ENCODE measurements around the gene SLC24A4.

The SLC24A4 gene

DNA sequence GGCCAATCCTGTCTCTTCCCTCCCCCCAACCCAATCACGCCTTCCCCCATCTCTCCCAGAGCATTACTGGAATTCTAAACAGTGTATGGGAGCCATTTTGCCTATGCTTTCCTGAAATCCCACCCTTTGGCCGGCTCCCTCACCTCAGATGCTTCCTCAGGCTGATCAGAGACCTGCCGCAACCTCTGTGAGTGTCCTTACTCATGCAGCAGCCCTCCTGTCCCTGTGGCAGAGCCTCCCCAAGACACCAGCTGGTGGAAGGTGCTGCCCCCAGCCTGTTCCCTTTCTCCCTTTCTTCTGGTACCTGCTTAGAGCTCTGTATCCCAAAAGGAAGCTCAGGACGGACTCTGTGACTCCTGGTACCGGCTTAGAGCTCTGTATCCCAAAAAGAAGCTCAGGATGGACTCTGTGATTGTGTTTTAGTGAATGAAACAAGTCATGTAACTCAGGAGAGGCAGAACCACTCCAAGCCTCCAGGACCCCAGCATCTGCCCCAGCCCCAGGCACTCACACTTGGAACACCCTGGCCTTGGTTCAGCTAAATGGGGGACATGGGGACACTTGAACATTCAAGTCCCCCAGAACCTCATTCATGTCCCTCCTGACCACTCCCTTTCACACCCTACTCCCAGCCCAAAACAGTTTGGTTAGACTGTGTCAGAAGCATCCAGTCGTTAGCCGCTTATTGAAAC lies 161.3 kb downstream of the SLC24A4 start:
- no peak for DNase-seq

DNA sequence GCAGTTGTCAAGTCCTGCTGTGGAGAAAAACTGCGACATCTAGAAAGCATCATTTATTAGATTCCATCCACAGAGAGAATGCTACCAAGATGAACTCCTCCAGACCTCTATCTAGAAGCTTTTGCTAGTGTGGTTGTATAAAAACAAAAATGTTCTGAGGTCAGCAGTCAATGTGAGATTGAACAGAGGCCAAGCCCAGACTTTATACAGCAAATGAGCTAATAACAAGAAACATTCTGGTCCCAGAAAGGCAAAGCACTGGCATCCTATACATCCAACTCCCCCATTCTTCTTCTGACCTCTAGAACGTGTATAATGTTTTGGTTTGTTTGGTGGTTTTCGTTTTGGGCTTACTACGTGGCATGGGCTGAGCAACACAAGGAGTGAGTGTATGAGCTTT lies 163.9 kb downstream of the SLC24A4 start:
- no peak for DNase-seq

DNA sequence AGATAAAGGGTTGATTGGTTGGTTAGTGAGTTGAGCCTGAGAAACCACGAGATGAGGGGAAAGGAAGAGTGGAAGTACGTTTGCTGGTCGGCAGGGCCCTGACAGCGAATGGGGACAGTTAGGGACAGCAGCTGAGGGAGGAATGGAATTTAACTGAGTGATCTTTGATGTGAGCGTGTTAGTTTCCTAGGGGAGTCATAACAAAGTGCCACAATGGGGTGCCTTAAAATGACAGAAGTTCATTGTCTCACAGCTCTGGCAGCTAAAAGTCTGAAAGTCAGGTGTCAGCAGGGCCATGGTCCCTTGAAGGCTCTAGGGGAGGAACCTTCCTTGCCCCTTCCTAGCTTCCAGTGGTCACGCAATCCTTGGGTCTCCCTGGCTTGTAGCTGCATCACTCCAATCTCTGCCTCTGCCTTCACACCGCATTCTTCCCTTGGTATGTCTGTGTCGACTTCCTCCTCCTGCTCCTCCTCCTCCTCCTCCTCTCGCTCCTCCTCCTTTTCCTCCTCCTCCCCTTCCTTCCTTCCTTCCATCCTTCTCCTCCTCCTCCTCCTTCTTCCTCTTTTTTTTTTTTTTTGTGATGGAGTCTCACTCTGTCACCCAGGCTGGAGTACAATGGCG lies 164.7 kb downstream of the SLC24A4 start:
- no peak for DNase-seq

DNA sequence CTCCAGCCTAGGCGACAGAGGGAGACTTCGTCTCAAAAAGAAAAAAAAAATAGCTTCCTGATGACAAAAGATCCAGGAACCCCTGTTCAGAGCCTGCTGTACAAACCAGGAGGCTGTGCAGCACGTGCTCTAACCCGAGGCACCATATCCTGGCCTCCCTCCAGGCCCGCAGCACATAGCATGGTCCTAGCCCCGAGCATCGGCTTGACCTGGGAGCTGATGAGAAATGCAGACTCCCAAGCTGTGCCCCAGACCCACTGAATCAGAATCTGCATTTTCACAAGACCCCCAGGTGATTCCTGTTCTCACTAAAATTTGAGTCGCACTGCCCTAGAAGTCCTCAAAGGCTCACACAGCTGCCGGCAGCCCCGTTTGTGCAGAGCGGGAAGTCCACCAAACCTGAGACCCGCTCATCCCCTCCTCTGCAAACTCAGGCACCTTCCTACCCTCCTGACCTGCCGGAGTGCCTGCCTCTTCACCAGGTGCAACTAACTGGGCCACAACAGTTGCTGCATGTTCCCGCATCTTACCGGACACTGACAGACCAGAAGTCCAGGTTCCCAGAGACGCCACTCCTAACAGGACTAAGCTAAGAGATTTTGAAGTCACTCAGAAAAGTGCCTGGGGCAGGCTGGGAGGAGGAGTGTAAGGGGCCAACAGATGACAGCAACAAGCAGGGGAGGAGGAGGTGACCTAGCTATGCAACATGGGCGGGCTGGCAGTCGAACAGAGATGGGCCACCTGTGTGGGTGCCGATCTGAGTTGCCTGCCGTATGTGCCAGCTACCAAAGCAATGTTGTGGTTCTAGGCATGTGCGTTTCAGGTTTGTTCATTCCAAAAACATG lies 166.7 kb downstream of the SLC24A4 start:
- DNase-seq = no peak

DNA sequence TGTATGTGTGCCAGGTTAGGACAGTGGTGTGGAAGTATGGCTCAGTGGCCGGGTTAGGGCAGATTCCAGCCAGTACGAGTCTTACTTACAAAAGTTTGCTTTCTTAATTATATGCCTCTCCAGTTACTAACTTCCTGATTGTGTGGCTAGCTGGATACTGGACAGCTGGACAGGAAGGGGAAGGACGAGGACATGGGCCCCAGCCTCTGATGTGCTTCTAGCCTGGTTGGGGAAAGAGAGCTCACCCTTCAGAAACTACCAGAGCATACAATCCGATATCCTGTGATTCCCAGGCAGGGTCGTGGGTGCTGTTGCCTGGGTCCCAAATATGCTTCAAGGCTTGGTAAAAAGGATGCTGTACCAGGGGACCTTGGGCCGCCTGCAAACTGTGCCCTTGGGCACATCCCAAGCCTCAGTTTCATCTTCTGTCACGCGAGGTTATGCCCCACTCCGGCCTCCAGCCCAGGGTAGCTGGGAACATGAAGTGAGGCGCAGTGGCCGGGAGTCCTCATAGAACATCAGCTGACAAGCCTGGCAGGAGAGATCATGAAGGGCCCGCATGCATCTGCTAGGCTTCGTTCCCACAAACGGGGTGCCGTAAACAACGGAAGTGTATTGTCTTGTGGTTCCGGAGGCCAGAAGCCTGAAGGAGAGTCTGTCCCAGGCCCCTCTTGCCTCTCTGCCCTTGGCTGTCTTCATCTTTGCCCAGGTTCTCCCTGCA lies 167.4 kb downstream of the SLC24A4 start:
- DNase-seq = no peak

DNA sequence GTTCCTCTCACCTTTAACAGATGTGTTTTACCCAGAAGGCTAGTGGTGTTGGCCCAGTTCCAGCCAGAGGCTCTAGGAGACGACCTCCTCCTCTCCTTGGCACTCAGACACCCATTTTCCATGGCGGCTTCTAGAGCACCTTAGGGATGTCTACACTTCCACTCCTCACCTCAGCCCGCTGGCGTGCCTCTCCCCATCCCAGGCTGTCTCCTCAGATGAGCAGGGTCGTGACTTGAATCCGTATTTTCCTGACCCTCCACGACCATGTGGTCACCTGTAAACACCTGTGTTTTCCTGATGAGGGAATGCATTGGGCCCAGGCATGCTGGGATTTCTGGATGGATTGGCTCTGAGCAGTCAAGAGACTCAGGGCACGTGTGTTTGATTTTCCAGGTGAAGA lies 168.8 kb downstream of the SLC24A4 start:
- no peak for DNase-seq

DNA sequence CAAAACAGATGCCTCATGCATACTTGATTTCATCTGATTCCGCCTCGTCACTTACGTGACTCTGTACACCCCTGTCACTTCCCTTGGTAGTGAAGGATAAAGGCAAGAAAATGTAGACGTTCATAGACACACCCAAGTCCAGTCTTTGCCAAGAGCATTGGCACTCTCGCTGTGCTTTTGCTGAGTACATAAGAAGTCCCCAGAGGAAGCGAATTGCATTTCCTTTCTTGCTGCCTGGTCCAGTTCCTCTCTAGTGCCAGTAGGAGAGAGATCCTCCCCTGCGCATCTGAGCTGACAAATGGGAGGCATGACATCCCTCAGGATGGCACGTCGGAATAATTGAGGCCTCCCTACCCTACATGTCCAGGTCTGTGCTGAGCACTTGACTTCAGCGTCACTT lies 169.3 kb downstream of the SLC24A4 start:
- no peak for DNase-seq

DNA sequence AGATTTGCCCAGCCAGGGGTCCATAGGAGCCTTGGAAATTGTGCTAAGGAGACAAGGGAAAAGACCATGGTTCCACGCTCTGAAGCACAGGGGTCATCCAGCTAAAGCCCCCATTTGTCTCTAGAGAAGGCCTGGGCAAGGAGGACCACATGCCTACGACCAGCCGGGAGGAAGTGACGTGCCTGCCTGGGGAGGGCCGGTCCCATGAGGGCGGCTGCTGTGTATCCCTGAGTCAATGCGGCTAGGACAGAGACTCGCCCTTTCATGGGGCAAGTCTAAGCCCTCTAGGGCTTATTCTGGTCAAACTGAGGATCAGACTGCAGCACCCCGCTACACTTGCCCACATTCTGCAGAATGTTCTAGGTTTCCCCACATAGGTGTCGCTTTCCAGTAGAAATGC lies 170.1 kb downstream of the SLC24A4 start:
- DNase-seq = no peak

DNA sequence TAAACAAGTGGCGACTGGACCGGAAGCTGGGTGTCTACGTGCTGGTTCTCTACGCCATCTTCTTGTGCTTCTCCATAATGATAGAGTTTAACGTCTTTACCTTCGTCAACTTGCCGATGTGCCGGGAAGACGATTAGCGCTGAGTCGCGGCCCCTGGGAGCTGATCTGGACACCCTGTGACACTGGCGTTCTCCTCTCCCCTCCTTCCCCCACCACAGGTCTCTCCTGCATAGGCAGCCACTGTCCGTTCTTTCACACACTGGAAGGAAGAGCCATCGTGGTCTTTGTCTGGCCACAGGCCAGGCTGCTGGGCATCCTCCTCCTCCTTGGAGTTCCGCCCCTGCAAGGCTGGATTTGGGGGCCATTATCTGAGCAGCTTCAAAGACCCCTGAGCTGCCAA lies 170.5 kb downstream of the SLC24A4 start:
- DNase-seq = no peak

DNA sequence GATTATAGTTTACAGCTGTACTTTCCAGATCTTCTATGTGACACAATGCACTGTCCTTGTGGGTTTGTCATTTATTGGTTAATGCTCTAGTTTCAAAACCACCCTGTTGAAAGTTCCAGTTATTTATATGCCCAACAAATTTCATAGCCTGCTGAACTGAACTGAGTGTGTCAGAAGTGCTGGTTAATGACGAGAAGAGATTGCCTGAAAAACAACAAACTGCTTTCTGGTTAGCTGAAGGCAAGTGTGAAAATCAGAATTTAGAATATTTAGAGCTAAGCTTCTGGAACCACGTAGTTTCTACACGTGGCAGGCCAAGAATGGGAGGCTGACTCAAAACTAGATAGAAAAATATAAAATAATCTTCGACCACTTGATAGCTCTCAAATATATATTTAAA lies 171.5 kb downstream of the SLC24A4 start:
- no peak for DNase-seq

DNA sequence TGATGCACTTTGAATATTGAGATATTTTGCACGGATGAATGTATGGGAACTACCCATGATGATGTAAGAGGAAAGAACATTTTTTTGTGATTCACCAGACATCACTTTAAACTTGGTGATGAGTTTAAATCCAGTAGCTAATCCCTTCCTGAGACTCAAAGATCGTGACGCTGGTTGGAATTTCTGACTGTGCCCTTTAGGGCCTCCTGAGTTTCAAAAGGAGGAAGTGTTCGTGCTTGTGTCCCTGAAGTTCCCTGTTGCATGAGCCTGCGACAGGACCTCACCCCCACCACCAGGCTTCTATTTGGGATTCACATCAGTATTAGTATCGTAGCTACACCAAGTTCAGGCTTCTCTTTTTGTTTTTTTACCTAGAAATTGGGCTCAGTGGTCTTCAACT lies 172.1 kb downstream of the SLC24A4 start:
- DNase-seq = no peak

DNA sequence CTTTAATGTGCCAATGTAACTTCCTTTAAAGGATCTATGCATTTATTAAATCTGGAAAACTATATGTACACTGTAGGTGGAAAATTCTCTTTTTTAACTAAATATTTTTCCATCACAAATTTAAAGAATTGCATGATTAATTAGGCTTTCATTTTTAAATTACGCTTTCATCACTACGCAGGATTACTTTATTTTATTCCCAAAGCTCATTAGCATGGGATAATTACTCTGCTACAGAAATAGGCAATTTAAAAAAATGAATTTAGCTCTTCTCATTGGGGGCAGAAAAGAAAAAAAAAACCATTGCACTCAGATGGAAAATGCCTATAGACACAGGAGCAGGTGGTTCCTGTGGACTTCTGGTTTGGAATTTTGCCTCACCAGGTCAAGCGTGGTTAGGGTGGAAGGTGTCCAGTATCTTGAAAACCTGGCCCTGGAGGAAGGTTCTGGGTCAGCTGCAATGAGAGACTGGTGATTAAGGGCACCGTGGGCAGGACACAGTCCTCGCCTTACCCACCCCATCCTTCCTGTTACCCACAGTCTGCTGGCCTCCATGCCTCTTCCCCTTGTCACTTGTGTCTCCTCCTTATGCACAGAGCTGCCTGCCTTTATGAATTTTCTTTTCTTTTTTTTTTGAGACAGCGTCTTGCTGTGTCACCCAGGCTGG lies 173.4 kb downstream of the SLC24A4 start:
- DNase-seq = no peak

DNA sequence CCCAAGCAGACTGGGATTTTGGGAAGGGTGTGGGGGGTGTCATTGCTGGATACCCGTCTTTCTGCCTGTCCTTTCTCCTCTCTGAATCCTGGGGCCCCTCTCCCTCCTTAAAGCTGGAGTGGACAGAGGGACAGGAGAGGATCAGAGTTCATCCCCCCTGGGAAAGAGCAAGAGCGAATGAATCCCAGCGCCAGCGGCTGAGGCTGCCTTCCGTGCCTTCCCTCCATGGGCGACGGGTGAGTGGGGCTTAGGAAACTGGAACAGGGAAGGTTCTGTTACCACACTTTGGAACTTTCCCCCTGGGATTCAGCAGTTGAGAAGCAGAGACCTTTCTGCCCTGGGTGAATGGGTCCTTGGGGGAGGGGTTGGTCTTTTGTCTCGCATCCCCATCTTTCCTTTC lies 174.4 kb downstream of the SLC24A4 start:
- DNase-seq = no peak

DNA sequence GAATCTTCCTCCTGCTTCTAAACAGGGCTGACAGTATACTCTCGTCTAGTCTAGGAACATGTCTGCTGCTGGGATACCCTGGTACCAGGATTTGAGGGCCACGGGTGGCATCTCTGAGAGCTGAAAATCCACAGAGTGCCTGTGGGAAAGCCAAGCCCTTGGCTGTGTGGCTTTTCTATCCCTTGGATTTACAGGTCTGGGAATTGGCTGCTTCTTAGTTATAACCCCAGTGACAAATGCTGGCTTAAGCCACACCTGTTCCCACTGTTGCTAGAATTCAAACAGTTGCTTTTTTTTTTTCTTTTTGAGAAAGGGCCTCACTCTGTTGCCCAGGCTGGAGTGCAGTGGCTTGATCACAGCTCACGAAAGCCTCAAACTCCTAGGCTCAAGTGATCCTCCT lies 176.3 kb downstream of the SLC24A4 start:
- DNase-seq = no peak

DNA sequence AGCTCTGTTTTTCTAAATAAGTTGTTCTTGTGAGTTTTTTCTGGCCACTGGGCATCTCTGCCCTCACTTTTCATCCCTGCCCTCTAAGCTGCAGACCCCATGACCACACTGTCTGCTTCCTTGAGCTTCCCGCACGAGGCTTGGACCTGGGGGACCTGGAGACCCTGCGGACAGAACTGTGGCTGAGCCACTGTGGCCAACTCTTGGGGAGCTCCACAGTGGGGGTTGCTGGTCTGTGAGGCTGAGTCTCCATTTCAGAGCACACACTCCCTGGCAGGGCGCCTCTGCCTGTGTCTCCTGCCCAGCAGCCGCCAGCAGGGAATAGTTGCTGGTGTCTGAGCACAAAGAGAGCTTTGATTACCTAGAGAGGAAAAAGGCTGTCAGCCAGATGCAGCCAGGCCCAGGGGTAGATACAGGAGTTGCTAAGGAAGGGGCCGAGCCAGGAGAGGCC lies 177.6 kb downstream of the SLC24A4 start:
- no peak for DNase-seq

DNA sequence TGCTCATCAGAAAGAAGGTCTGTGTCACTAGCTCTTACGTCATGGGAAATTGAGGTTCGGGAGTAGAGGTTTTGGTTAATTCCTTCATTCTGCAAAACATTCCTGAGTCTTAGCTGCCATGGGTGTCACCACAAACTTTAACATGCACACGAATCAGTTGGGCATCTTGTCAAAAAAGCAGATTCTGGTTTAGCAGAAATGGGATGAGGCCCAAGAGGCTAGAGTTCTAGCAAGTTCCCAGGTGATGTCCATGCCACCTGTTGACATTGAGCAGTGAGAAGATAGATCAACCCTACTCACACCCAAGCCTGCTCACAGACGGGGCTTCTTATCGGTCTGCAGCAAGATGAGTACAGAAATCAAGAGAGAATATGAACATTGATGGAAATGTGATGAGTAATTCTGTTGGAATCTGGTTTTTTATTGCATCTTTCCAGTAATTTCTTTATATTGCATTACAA lies 179.0 kb downstream of the SLC24A4 start:
- no peak for DNase-seq

DNA sequence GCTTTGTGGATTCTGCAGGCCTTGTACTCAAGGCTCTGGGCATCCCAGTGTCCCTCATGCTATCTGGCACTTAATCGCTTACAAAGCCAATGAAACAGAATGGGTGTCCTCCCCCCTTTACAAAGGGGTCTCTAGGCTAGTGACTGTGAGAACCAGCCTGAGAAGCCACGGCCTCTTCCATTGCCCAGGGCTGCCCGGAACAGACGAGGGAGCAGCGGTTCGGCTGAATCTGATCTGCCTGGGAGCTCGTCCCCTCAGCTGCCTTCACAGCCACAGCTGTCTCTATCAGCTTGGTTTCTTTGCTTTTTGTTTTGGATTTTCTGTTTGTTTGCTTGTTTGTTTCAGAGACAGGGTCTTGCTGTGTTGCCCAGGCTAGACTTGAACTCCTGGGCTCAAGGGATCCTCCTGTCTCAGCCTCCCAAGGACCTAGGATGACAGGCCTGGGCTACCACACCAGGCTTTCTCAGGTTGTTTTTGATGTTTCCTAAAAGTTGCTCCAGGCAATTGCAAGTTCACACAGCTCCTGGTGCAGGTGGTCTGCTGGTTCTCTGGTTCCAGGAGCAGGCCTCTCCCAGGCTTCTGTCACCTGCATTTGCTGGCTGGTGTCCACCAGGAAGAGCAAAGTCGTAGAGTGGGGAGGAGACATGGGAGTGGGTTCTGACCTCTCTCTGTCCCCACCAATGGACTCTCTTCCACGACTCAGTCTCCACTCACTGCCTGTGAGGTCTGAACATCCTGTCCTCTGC lies 179.7 kb downstream of the SLC24A4 start:
- no peak for DNase-seq

DNA sequence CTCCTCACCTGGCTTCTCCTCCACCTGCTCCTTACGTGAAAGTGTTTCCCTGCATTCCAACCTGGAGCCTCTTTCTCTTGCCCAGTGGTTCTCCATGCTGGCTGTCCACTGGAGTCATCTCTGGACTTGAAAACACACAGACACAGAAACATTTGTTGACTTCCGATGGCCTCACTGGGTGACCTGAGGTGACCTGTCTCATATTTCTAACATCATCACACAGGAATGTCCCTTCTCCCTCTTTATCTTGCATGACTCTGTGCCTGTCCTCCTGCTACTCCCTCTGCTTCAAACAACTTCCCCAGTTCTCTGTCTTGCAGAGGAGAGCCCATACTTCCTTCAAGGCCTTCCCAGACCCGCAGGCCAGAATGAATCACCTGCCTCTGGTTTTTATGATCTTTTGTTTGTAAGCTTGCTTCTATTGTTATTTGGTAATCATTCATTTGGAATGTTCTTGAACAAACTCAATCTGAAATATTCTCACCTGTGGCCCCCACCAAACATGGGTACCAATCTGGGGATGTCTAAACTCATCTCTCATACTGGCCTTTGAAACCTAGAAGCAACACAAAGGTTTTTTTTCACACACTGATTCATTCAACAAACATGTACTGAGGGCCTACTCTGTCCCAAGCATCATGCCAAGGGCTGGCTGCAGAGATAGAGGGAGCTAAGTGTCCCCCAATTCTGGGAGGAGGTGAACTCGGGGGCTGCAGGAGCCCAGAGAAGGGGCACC lies 181.0 kb downstream of the SLC24A4 start:
- no peak for DNase-seq

DNA sequence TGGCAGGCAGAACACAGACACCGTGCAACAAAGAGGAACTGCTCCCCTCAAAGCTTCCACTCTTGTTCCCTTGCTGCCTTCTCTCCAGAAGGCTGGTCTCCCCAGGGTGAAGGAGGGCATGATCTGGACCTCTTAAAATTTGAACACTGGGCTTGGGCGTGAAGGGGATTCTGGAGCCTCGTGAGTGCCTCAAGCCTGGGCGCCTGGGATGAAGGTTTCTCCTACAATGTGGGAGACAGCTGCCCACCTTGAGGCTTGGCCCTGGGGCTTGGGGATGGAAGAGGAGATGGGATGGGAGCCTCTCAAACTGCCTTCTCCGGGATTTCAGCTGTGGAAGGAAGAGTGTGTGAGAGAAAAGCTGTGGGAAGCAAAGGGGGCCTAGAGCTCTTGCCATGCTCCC lies 182.9 kb downstream of the SLC24A4 start:
- DNase-seq = no peak

DNA sequence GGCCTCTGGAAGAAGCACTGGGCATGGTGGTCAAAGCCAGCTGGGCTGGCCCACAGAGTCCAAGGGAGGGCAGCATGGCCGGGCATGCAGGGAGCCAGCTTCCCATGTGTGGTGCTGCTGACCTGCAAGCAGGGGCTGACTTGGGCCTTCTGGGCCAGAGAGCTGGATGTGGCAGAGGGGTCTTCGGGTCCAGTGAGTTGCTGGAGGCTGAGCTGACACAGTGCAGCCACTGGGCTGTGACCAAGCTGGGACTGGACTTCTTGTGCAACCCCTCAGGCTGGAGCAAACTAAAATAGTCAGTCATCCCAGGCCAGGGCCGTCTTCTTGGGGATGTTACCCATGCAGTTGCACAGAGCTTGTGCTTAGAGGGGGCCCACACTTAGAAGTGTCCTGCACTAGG lies 183.3 kb downstream of the SLC24A4 start:
- DNase-seq = no peak

DNA sequence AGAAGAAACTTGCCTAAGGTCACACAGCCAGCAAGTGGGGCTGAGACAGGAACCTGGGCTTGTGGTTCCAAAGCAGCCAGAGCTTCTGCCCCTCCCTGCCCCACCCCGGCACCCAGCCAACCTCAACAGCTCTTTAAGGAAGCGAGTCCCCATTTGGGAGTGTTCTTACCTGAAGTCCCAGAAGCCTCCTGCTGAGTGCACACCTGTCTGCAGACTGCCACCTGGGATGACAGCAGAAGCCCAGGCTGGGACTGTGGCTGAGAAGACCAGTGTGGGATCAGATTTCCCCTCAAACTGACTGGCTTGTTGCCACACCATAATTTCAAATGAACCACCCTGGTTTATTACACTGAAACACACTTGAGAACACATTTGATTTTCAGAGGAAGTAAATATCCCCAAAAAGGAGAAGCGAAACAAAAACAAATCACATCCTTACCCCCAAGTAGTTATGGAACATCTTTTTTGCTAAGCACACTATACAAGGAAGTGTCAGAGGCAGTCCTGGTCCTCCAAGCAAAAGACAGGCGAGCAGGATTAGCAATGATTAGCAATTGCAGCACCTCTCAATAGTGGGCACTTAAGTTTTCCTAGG lies 184.3 kb downstream of the SLC24A4 start:
- peak; percentile 34 for DNase-seq
